Measurements from ENCODE around the gene ARHGAP33.

DNA sequence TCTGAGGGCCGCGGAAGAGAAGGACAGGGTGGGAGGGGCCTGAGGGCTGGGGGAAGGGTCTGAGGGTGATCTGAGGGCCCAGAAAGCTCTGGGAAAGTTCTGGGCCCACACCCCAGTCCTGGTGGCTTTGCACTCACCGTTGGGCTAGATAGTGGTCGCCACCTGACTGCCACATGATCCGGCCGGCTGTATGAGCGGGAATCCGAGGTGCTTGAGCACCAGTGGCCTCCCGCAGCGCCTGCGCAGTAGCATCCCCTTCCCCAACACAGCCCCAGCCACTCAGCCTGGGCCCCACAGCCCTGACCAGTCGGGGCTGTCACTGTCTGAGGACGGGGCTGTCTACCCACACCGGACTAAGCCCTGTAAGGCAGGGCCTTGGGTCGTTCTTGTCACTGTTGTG, 22.3 kb downstream of the ARHGAP33 start:
- TF ChIP-seq POLR2AphosphoS5 (IDR thresholded peaks at IDR 0.05; ENCODE audit: low read depth, low read length) = no peak
- no peak for TF ChIP-seq POLR2A (IDR thresholded peaks at IDR 0.05; ENCODE audit: low read depth, low read length)
- TF ChIP-seq TAF1 (IDR thresholded peaks at IDR 0.05; ENCODE audit: borderline replicate concordance, low read depth, low read length) = no peak

Data from GM12892 (cell line).